Activated gamma-delta T cell treated with Interleukin-2 at 50 U/mL for 16 hours (primary cell): Measurements from ENCODE around the gene MPRIP.
"Not testable (repeated sequence)": the region's sequence is repeated elsewhere in the genome, so short reads cannot be mapped to it uniquely, and the experiment has no call there.

Experiments used
- DNase-seq: peaks from one replicate; pipeline ENCODE4 v3.0.0-alpha.2; 2020

The MPRIP gene

GRCh38 chr17:17042384-17042736 lies at the start of gene MPRIP:
MPRIP (plus strand) TSS chr17:17042457; CDS start chr17:17042849, 392 bp downstream.
- DNase-seq = no peak

DNA sequence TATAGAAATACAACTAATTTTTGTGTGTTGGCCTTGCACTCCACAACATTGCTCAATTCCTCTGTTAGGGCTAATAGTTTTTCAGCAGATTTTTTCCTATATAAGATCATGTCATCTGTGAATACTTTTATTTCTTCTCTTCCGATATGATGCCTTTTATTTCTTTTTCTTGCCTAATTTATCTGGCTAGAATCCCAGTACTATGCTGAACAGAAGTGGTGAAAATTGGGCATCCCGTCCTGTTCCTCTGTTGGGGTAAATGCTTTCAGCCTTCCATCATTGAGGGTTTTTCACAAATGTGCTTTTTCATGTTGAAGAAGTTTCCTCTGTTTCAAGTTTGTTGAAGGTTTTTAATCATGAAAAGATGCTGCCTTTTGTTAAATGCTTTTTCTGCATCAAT lies 47.6 kb upstream of the MPRIP start:
- no peak for DNase-seq

DNA sequence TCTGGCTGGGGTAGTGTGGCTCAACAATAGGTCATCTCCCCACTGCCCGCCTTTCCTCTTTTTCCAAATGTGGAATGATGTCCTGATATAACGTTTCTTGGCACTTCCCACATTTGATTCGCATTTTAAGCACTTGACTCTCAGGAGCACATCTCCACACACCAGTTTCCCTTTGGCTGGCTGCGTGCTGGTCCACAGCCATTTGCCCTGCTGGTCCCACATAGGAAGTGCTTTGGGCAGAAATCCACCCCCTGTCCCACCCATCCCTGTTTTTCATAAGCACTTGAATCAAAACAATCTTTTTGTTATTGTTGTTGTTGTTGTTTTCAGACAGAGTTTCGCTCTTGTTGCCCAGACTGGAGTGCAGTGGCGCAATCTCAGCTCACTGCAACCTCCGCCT lies 46.3 kb upstream of the MPRIP start:
- no peak for DNase-seq

GRCh38 chr17:16996726-16997125 lies 45.5 kb upstream of the MPRIP start:
- not testable (repeated sequence) for DNase-seq

- DNase-seq = peak; percentile 76
Measured at GRCh38 chr17:16997514-16998429, 44.5 kb upstream of the MPRIP start.

DNA sequence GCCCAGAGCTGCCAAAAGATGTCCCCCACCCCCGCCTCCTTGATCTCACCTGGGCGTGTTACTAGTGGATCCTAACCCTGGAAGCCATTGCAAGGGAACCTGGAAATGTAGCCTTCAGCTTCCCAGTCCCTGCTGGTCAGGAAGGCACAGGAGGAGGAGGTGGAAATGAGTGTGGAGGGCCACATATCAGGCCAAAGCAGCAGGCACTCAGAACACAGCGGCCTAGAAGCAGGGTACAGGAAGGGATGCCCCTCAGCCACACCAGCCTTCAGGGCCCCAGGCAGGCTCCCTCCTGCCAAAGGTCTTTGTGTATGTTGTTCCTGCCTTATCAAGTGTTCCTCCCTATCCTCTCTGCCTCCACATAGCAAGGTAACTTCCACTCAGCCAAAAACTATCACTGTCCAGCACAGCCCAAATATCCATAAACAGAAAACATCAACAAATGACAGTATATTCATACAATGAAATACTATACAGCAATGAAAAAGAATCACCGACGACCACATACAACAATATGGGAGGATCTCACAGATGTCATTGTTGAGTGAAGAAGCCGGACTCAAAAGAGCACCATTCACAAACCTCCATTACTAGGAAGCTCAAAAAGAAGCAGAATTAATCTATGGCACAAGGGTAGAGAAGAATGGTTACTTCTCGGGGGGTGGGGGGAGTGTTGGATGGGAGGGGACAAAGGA lies 42.2 kb upstream of the MPRIP start:
- DNase-seq = no peak

DNA sequence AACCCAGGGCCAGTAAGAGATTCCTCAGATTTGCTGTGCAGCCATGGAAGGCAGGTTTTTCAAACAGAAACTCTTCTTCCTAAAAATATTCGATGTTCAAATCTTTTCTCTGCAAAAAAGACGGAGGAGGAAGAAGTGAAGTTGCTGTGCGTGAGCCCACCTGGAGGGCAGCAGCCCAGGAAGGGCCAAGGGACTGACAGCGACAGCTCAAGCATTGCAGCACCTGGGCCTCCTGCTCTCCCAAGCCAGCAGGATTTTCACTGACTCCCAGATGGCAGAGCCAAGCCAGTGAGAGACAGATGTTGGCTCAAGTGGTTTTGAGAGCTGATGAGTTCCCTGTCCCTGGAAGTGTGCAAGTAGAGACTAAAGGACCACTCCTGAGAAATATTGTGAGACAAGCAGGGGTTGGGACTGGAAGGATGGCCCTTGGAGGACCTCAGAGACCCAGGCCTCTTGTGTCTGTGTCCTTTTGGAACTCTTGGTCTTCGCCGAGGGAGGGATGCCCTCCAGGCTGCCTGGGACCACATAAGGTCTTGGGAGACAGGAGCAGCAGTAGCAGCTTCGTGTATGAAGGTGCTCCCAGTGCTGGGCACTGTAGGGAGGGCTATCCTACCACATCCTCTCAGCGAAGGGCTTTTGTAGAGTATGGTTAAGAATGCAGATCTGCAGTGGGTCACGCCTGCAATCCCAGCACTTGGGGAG lies 41.0 kb upstream of the MPRIP start:
- DNase-seq = no peak

- DNase-seq = peak; percentile 76
Measured at GRCh38 chr17:17001874-17002520, 40.3 kb upstream of the MPRIP start.

GRCh38 chr17:17002731-17003715 lies 39.2 kb upstream of the MPRIP start:
- not testable (repeated sequence) for DNase-seq

GRCh38 chr17:17004251-17004996 lies 37.8 kb upstream of the MPRIP start:
- DNase-seq = no peak

DNA sequence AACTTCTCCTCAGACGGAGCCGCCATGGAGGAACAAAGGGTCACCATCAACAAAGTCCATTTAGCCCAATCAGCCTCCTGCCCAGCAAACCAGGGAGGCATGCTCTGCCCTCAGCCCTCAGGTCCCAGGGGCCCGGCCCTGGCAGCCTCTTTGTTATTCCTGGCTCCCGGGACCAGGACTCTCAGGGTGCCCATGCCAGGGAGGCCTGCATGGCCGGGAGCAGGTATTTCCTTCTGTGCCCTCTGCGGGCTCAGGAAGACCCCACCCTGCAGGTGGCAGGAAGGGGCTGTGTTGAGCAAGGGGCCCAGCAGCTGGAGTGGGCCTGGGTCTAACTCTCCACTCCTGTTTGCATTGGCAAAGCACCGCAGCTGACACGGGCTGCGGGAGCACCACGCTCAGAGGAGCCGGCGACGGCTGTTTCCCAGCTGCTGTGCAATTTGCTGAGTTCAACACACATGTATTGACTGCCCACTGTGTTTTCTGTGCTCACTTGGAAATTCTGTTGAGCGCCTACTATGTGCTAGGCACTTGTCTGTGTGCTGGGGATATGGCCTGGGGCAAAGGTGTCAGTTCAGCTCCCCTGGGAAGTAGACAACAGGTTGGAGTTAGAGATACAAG lies 37.2 kb upstream of the MPRIP start:
- DNase-seq = not testable (repeated sequence)

- not testable (repeated sequence) for DNase-seq
Measured at GRCh38 chr17:17007891-17008290, 34.4 kb upstream of the MPRIP start.

- not testable (repeated sequence) for DNase-seq
Measured at GRCh38 chr17:17008621-17009397, 33.4 kb upstream of the MPRIP start.

- not testable (repeated sequence) for DNase-seq
Measured at GRCh38 chr17:17009972-17010371, 32.3 kb upstream of the MPRIP start.

- not testable (repeated sequence) for DNase-seq
Measured at GRCh38 chr17:17010545-17011034, 31.7 kb upstream of the MPRIP start.

DNA sequence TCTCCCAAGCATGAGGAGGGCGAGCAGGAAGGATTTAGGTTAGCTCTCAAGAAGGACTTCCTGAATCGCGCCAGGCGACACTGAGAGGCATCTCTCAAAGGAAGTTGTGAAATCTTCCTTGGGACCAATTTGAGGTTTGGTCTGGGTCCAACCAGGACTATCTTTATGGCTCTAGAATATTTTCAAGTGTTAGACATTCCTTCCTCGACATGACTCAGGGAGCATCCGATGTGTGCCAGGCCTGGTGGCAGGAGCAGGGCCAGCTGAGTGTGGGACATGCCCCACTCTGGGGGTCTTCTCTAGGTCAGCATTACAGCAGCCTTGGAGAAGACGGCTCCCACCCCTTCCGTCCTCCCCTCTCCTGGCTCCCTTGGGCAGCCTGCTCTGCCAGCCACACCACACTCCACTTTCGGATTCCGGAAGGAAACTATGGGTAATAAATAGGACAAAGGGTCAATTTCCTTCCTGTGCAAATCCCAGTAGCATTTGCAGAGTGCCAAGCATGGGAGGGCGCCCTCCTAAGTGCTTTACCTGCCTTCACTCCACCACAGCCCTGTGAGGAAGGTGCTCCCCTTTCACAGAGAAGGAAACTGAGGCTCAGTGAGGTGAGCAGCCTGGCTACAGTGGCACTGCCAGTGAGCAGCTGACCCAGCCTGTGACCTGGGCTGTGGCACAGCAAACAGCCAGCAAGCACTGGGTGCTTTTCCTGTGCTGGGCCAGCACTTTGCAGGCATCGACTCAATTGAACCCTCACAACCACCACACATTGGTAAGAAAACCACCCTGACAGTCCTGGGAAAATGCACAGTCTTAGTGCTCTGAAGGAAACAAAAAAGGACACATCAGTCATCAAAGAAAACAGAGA lies 31.0 kb upstream of the MPRIP start:
- not testable (repeated sequence) for DNase-seq

DNA sequence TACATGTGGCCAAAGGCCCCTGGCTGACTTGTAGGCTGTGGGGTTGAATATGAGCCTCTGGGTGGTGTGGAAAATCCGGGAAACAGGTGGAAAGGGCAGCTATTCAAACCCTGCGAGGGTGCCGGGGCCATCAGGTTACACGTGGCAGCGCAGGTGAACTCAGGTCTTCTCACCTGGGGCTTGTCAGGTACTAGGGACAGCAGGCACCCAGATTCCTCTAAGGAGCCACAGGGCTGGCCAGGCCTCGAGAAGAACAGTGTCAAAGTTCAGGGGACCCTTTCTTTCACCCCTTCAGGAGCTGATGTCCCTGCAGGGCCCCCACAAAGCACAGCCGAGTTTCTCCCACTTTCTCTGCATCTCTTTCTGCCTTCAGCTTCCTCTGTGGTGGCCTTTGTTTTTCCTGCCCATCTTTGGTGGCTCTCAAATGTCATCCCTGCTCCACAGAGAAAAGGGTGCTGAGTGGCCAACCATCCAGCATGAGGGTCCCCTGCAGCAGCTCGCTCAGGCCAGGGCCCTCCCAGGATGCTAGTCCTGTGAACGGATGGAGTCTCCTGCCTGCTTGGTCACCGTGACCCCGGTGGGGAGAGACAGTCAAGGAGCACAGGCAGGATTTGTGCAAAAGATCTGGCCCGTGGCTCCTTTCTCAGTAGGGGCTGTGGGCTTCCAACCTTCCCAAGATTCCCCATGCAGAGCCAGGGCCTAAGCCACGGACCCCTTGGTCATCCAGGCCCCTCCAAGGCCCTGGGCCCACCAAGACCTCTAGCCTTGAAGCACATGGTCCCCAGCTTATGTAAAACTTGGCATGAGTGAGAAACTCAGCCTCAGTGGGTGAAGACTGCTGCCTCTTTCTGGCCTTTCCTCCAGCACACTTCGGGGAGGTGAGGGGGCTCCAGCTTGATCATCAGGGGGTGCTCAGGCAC lies 28.2 kb upstream of the MPRIP start:
- not testable (repeated sequence) for DNase-seq
